GM12878 (cell line): Measurements from ENCODE around the gene CCDC12. TPM values are rescaled to one million over a fixed set of nuclear protein-coding genes. Genes with fewer than 3 reads are reported as not detected.

Source experiments
- ATAC-seq: fragments of 200-7000 bp; cut with Tn5 transposase; 3 replicates; pipeline ENCODE4 v1.9.1; 2020; ENCODE audit warnings: mild to moderate bottlenecking, moderate library complexity
- BruUV-seq: library from RNA; stranded (reverse); fragments of 400-500 nt; replicated peaks from 2 replicates; lab custom pipeline; 2021; lab: Mats Ljungman, UMichigan
- CTCF ChIA-PET: fragments of 300-600 bp; sonication (Branson Sonifier 250); formaldehyde crosslinking; extraction: SDS; loops from one replicate; lab custom pipeline; 2021; ENCODE audit warnings: inconsistent platforms; lab: Yijun Ruan, JAX
- POLR2A ChIA-PET: fragments of 350-600 bp; formaldehyde crosslinking; extraction: SDS; loops from one replicate; lab custom pipeline; 2021; ENCODE audit warnings: inconsistent platforms; lab: Charles Lee
- RAD21 ChIA-PET: fragments of 300-600 bp; sonication (Branson Sonifier 250); formaldehyde crosslinking; loops from one replicate; lab custom pipeline; 2023; ENCODE audit warnings: antibody characterized with exemption; ENCODE audit not compliant: unreplicated experiment; lab: Charles Lee
- SMC1A ChIA-PET: fragments of 300-600 bp; sonication (Branson Sonifier 250); formaldehyde crosslinking; loops from one replicate; lab custom pipeline; 2023; ENCODE audit not compliant: unreplicated experiment, uncharacterized antibody; lab: Charles Lee
- DNase-seq: peaks from one replicate; pipeline ENCODE4 v3.0.0-alpha.2; 2011; ENCODE audit warnings: low read depth, low spot score
- FAIRE-seq: peaks from 3 replicates; lab custom pipeline; 2011; peaks lifted over from hg19 to GRCh38; lab: Jason Lieb, UNC
- H2AFZ ChIP-seq: 2 replicates; pipeline ENCODE4 v1.6.0; 2011; ENCODE audit warnings: low read depth, low read length, control low read depth; ENCODE audit not compliant: control insufficient read depth
- H3K27ac ChIP-seq: 2 replicates; pipeline ENCODE4 v1.5.1; 2011; ENCODE audit warnings: control low read depth; ENCODE audit not compliant: control insufficient read depth, insufficient read depth
- H3K27me3 ChIP-seq, 2 experiments: replicated peaks in 1 of 2; 2 replicates each; pipeline versions ENCODE4 v1.6.0 to v1.6.1; 2011; ENCODE audit warnings: low read length in 1 of 2; ENCODE audit not compliant: control insufficient read depth in 2 of 2, insufficient read depth in 2 of 2
- H3K36me3 ChIP-seq, 2 experiments: 2 replicates each; pipeline ENCODE4 v1.5.1; 2011; ENCODE audit warnings: low read length in 1 of 2; ENCODE audit not compliant: control insufficient read depth in 2 of 2, insufficient read depth in 2 of 2
- H3K4me1 ChIP-seq: 2 replicates; pipeline ENCODE4 v1.6.1; 2011; ENCODE audit warnings: mild to moderate bottlenecking, low read length, moderate library complexity, mixed read lengths; ENCODE audit not compliant: control insufficient read depth, insufficient read depth
- H3K4me2 ChIP-seq: 2 replicates; pipeline ENCODE4 v1.6.0; 2011; ENCODE audit warnings: control low read depth; ENCODE audit not compliant: control insufficient read depth, insufficient read depth
- H3K4me3 ChIP-seq: fragments of 200-600 bp; sonication (generic); 2 replicates; pipeline ENCODE4 v1.5.1; 2016
- H3K79me2 ChIP-seq: 2 replicates; pipeline ENCODE4 v1.6.0; 2011; ENCODE audit warnings: low read length; ENCODE audit not compliant: control insufficient read depth, insufficient read depth
- H3K9ac ChIP-seq: 2 replicates; pipeline ENCODE4 v1.8.0; 2011; ENCODE audit warnings: low read length, control low read depth, mixed read lengths; ENCODE audit not compliant: control insufficient read depth, insufficient read depth
- H3K9me3 ChIP-seq: replicated peaks from 3 replicates; pipeline ENCODE4 v1.5.1; 2011; ENCODE audit warnings: mild to moderate bottlenecking, low read length; ENCODE audit not compliant: control insufficient read depth, insufficient read depth
- H4K20me1 ChIP-seq: 2 replicates; pipeline ENCODE4 v1.6.0; 2011; ENCODE audit not compliant: control insufficient read depth, insufficient read depth
- BMI1 ChIP-seq: fragments of 450-650 bp; IDR thresholded peaks from 2 replicates; pipeline ENCODE4 v1.6.1; 2016; ENCODE audit warnings: mild to moderate bottlenecking, moderate library complexity, borderline replicate concordance
- CBFB ChIP-seq: IDR thresholded peaks from 2 replicates; pipeline ENCODE4 v1.6.1; 2016; ENCODE audit warnings: antibody characterized with exemption, low read depth
- EED ChIP-seq: sonication (generic); IDR thresholded peaks from 2 replicates; pipeline ENCODE4 v1.6.1; 2016; ENCODE audit warnings: antibody characterized with exemption, low read depth
- HDGF ChIP-seq: fragments of 450-650 bp; IDR thresholded peaks from 2 replicates; pipeline ENCODE4 v1.6.1; 2016; ENCODE audit warnings: antibody characterized with exemption
- IKZF1 ChIP-seq: fragments of 450-650 bp; conservative IDR thresholded peaks from 2 replicates; pipeline ENCODE4 v1.6.1; 2017; ENCODE audit warnings: antibody characterized with exemption, mild to moderate bottlenecking
- NFIC ChIP-seq: IDR thresholded peaks from 2 replicates; pipeline ENCODE4 v1.6.1; 2012; ENCODE audit warnings: low read depth, mild to moderate bottlenecking, inconsistent platforms, low read length, moderate library complexity
- NR2F1 ChIP-seq: fragments of 450-650 bp; conservative IDR thresholded peaks from 2 replicates; pipeline ENCODE4 v1.6.1; 2017; ENCODE audit warnings: mild to moderate bottlenecking
- NRF1 ChIP-seq: conservative IDR thresholded peaks from 2 replicates; pipeline ENCODE4 v1.6.1; 2011; ENCODE audit warnings: mild to moderate bottlenecking, low read depth, low read length, improper control_type of control experiment
- POLR2A ChIP-seq: IDR thresholded peaks from 2 replicates; pipeline ENCODE4 v1.6.1; 2011; ENCODE audit warnings: low read depth, mild to moderate bottlenecking, low read length
- RB1 ChIP-seq: fragments of 450-650 bp; formaldehyde crosslinking; IDR thresholded peaks from 2 replicates; pipeline ENCODE4 v1.6.1; 2017; ENCODE audit warnings: mild to moderate bottlenecking, borderline replicate concordance
- RUNX3 ChIP-seq: IDR thresholded peaks from 2 replicates; pipeline ENCODE4 v1.6.1; 2012; ENCODE audit warnings: low read length, inconsistent platforms
- TARDBP ChIP-seq: IDR thresholded peaks from 2 replicates; pipeline ENCODE4 v1.6.1; 2016; ENCODE audit warnings: borderline replicate concordance
- WGBS: methylation state at CpG from one replicate; pipeline ENCODE4 v1.1.6; 2016; ENCODE audit warnings: low lambda C conversion rate; ENCODE audit not compliant: insufficient replicate concordance, insufficient coverage; ENCODE audit errors: missing lambda C conversion rate; 5-methylcytosine and 5-hydroxymethylcytosine counted together
- in situ Hi-C: fragments of 300-500 bp; cut with MboI; formaldehyde crosslinking; loops from 9 replicates; pipeline ENCODE4 v1.14.3; 2018; ENCODE audit warnings: mixed read lengths
- intact Hi-C: fragments of 100-400 bp; cut with micrococcal nuclease; formaldehyde crosslinking; loops from one replicate; pipeline ENCODE4 v1.14.2; 2022; ENCODE audit not compliant: unreplicated experiment
- polyA plus RNA-seq, 11 experiments: library from polyadenylated mRNA; depleted of rRNA in 4 of 11; unstranded in 6 of 11; stranded (reverse) in 5 of 11; fragments of >200 nt; fragmentation: Nextera tagmentation in 4 of 11; fragmentation: Illumina TruSeq in 1 of 11; extraction: Ambion mirVana in 4 of 11; extraction: Trizol in 1 of 11; gene quantifications; 1 replicate in 1 of 11; 2 replicates in 10 of 11; pipeline versions ENCODE4 v1.2.1 to v1.2.3, GENCODE V29; 2011 to 2016; ENCODE audit warnings: inconsistent platforms in 2 of 11, missing spikeins in 2 of 11, low read depth in 1 of 11
- total RNA-seq, 4 experiments: library from RNA; depleted of rRNA in 3 of 4; stranded (reverse); fragments of >200 nt in 3 of 4; fragmentation: Illumina TruSeq in 1 of 4; extraction: Trizol in 1 of 4; gene quantifications; 2 replicates each; pipeline versions ENCODE4 v1.2.1 to v1.2.3, GENCODE V29; 2013 to 2021
- TF ChIP-seq, protein P1 (sequence below), 3 experiments: IDR thresholded peaks in 2 of 3; conservative IDR thresholded peaks in 1 of 3; 2 replicates each; pipeline ENCODE4 v1.5.1; 2011; ENCODE audit warnings: low read depth in 3 of 3, low read length in 3 of 3, mild to moderate bottlenecking in 3 of 3, control low read depth in 2 of 3, moderate library complexity in 2 of 3, inconsistent platforms in 1 of 3, mixed read lengths in 1 of 3; ENCODE audit not compliant: control insufficient read depth in 2 of 3, insufficient read depth in 1 of 3; ENCODE audit errors: extremely low read depth in 1 of 3
- TF ChIP-seq, protein P2 (sequence below): fragments of 450-650 bp; IDR thresholded peaks from 2 replicates; pipeline ENCODE4 v1.6.1; 2016; ENCODE audit warnings: mild to moderate bottlenecking

The CCDC12 gene
- total and polyA plus RNA-seq, 10 of the 15 experiments (the other 5 are each of a cell fraction or from before 2014, with no cell fraction given), result 9.2 to 91.4 (median 61.3) TPM

DNA sequence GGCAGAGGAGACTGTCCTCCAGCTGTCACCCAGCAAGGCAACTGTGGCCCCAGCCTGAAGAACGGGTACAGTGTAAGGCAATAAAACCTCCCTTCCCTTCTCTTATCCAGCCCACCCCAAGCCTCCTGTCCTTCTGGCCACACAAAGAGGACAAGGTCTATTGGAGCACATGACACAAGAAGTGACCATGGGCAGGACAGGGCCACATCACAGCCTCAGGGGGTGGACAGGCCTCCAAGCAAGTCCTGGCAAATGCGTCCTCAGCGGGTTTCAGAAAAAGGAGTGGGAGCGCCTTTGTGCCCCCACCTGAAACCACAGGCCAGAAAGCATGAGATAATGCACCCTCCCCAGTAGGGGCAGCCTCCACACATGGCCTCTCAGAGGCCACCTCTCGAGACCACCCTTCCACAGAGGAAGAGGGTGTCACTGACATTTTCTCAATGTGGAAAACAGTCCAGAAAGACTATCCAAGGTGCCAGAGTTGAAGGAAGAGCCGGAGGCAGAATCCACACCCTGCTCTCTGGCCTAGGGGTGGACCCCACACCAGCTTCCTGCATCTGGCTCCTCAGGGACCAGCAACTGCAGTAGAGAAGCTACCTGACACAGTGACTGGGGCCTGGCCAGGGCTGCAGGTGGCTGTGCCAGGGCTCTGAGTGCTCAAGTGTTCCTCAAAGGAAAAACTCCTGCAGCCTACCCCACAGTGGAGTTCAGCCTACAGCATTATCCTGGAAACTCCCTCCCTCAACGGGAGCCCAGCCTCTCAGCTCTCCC lies 43.9 kb downstream of the CCDC12 start:
- intact Hi-C loops (no loop called here), in situ Hi-C loops (no loop called here)
- BruUV-seq, result no TSS peak
- ChIA-PET SMC1A (interaction anchor here (0.8 to 17.5 kb wide), 6 partner anchors 9 to 372 kb away, joined by 3 to 298 read pairs (median 29); partner anchors contain the start of genes CCDC12 and NBEAL2), POLR2A (interaction anchor here (0.9 to 12.6 kb wide), 10 partner anchors 10 to 47 kb away, joined by 3 to 163 read pairs (median 4); partner anchors contain the start of gene NBEAL2), RAD21 (interaction anchor here (0.6 to 5.3 kb wide), 13 partner anchors 9 to 65 kb away, joined by 3 to 48 read pairs (median 4); partner anchors contain the start of gene CCDC12), CTCF (interaction anchor here (0.7 to 7.2 kb wide), 14 partner anchors 9 to 85 kb away, joined by 3 to 27 read pairs (median 4); no protein-coding TSS in a partner anchor)
- Histone ChIP-seq H3K4me1 (peaks cover 59% of the 10 kb centered on the region), H2AFZ (no peak overlapping the region), H3K9ac (peak overlapping the region; percentile 38; the same call in 1 of the 2 replicates), H3K79me2 (peaks cover 62% of the 10 kb centered on the region), H3K36me3 (peaks cover 22 to 45% of the 10 kb centered on the region in 2 experiments), H3K27me3 (no peaks in the 10 kb centered on the region), H4K20me1 (no peaks in the 10 kb centered on the region), H3K4me2 (peak overlapping the region; percentile 60), H3K4me3 (no peak overlapping the region), H3K9me3 (peaks cover 14% of the 10 kb centered on the region), H3K27ac (peak overlapping the region; percentile 94)
- WGBS, result 44% methylated on average over 7 of the region's 7 CpGs
- FAIRE-seq, result no peak
- TF ChIP-seq IKZF1, result peak; percentile 33; the same call in 1 of the 2 replicates
- peak; percentile 29; the same call in 1 of the 2 replicates for TF ChIP-seq CBFB
- peak; percentile 38; the same call in 1 of the 2 replicates for TF ChIP-seq HDGF
- TF ChIP-seq, protein P1, sequence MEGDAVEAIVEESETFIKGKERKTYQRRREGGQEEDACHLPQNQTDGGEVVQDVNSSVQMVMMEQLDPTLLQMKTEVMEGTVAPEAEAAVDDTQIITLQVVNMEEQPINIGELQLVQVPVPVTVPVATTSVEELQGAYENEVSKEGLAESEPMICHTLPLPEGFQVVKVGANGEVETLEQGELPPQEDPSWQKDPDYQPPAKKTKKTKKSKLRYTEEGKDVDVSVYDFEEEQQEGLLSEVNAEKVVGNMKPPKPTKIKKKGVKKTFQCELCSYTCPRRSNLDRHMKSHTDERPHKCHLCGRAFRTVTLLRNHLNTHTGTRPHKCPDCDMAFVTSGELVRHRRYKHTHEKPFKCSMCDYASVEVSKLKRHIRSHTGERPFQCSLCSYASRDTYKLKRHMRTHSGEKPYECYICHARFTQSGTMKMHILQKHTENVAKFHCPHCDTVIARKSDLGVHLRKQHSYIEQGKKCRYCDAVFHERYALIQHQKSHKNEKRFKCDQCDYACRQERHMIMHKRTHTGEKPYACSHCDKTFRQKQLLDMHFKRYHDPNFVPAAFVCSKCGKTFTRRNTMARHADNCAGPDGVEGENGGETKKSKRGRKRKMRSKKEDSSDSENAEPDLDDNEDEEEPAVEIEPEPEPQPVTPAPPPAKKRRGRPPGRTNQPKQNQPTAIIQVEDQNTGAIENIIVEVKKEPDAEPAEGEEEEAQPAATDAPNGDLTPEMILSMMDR (IDR thresholded peaks at IDR 0.05 in 2 of 3, conservative IDR thresholded peaks at IDR 0.05 in 1 of 3; ENCODE audit: control insufficient read depth in 2 of 3, extremely low read depth in 1 of 3, insufficient read depth in 1 of 3, low read depth in 3 of 3, low read length in 3 of 3), result peak; percentile 3 to 24 (median 16); a peak in 1 of 6 replicates
- TF ChIP-seq TARDBP, result no peak
- TF ChIP-seq POLR2A, result 0 out of 2 replicates have a peak, but pooled peaks have one; percentile 42
- TF ChIP-seq NRF1, result no peak
- no peak for TF ChIP-seq RB1
- 0 out of 2 replicates have a peak, but pooled peaks have one; percentile 11 for TF ChIP-seq NR2F1
- TF ChIP-seq EED, result 0 out of 2 replicates have a peak, but pooled peaks have one; percentile 13
- TF ChIP-seq RUNX3, result peak; percentile 54; the same call in 1 of the 2 replicates
- TF ChIP-seq BMI1, result no peak
- TF ChIP-seq, protein P2, sequence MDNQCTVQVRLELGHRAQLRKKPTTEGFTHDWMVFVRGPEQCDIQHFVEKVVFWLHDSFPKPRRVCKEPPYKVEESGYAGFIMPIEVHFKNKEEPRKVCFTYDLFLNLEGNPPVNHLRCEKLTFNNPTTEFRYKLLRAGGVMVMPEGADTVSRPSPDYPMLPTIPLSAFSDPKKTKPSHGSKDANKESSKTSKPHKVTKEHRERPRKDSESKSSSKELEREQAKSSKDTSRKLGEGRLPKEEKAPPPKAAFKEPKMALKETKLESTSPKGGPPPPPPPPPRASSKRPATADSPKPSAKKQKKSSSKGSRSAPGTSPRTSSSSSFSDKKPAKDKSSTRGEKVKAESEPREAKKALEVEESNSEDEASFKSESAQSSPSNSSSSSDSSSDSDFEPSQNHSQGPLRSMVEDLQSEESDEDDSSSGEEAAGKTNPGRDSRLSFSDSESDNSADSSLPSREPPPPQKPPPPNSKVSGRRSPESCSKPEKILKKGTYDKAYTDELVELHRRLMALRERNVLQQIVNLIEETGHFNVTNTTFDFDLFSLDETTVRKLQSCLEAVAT, result no peak
- no peak for TF ChIP-seq NFIC
- ATAC-seq, result peak; percentile 27
- DNase-seq, result no peak
